Glutamatergic neuron (in vitro differentiated cells): ENCODE data around the gene PRKCQ. TPM values are rescaled to one million over a fixed set of nuclear protein-coding genes. Genes with fewer than 3 reads are reported as not detected.

Experiments used
- DNase-seq: peaks from one replicate; pipeline ENCODE4 v3.0.0; 2022
- H3K27ac Mint-ChIP-seq: one replicate; pipeline ENCODE4 v1.8.0; 2020; ENCODE audit warnings: mild to moderate bottlenecking, mixed read lengths, inconsistent platforms; ENCODE audit not compliant: unreplicated experiment
- H3K27me3 Mint-ChIP-seq: one replicate; pipeline ENCODE4 v1.8.0; 2020; ENCODE audit warnings: mild to moderate bottlenecking, moderate library complexity, mixed read lengths, inconsistent platforms; ENCODE audit not compliant: unreplicated experiment
- H3K36me3 Mint-ChIP-seq: one replicate; pipeline ENCODE4 v1.8.0; 2020; ENCODE audit warnings: mild to moderate bottlenecking, mixed read lengths, inconsistent platforms; ENCODE audit not compliant: unreplicated experiment
- H3K4me1 Mint-ChIP-seq: one replicate; pipeline ENCODE4 v1.8.0; 2020; ENCODE audit warnings: mild to moderate bottlenecking, low read depth, mixed read lengths, inconsistent platforms; ENCODE audit not compliant: unreplicated experiment
- H3K4me3 Mint-ChIP-seq: one replicate; pipeline ENCODE4 v1.8.0; 2020; ENCODE audit warnings: mild to moderate bottlenecking, mixed read lengths, inconsistent platforms; ENCODE audit not compliant: unreplicated experiment
- H3K9me3 Mint-ChIP-seq: one replicate; pipeline ENCODE4 v1.8.0; 2020; ENCODE audit warnings: mild to moderate bottlenecking, moderate library complexity, mixed read lengths, inconsistent platforms; ENCODE audit not compliant: unreplicated experiment
- total RNA-seq: library from RNA; stranded (reverse); fragmentation: NEBNext Ultra II Directional; extraction: Animal tissue kit (Norgen Biotek cat#: 25700); gene quantifications from one replicate; pipeline ENCODE4 v1.2.1, GENCODE V29; 2021; ENCODE audit not compliant: unreplicated experiment
- TF ChIP-seq, protein P1 (sequence below): fragments of 200-600 bp; sonication (generic); IDR thresholded peaks from one replicate; pipeline ENCODE4 v1.5.0; 2021; ENCODE audit not compliant: partially characterized antibody, unreplicated experiment

The PRKCQ gene
- total RNA-seq, 1 donor from 2014 or later = 1.3 TPM

DNA sequence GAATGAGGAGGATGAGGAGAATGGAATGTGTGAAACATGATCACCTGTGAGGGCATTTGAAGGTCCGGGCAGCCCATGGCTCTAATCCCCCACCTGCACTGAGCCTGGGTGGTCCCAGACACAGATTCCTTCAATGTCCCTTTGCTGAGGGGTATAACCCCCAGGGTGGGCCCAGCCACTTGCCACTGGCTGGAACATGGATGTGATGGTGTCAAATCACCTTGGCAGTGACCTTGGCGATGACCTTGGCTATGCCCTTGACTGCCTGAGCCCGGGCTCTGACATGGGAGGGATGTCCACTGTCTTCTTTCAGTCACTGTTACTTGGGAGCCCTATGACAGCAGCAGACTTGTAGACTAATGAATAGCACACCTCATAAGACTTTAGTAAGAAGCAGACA, 44.0 kb downstream of the PRKCQ start:
- TF ChIP-seq, protein P1, sequence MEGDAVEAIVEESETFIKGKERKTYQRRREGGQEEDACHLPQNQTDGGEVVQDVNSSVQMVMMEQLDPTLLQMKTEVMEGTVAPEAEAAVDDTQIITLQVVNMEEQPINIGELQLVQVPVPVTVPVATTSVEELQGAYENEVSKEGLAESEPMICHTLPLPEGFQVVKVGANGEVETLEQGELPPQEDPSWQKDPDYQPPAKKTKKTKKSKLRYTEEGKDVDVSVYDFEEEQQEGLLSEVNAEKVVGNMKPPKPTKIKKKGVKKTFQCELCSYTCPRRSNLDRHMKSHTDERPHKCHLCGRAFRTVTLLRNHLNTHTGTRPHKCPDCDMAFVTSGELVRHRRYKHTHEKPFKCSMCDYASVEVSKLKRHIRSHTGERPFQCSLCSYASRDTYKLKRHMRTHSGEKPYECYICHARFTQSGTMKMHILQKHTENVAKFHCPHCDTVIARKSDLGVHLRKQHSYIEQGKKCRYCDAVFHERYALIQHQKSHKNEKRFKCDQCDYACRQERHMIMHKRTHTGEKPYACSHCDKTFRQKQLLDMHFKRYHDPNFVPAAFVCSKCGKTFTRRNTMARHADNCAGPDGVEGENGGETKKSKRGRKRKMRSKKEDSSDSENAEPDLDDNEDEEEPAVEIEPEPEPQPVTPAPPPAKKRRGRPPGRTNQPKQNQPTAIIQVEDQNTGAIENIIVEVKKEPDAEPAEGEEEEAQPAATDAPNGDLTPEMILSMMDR = no peak
- no peaks in the 10 kb centered on the region for H3K27me3 Mint-ChIP-seq
- H3K36me3 Mint-ChIP-seq = no peaks in the 10 kb centered on the region
- no peak for DNase-seq
- no peaks in the 10 kb centered on the region for H3K9me3 Mint-ChIP-seq
- no peak overlapping the region for H3K27ac Mint-ChIP-seq
- no peak overlapping the region for H3K4me3 Mint-ChIP-seq
- H3K4me1 Mint-ChIP-seq = peaks cover 4% of the 10 kb centered on the region

DNA sequence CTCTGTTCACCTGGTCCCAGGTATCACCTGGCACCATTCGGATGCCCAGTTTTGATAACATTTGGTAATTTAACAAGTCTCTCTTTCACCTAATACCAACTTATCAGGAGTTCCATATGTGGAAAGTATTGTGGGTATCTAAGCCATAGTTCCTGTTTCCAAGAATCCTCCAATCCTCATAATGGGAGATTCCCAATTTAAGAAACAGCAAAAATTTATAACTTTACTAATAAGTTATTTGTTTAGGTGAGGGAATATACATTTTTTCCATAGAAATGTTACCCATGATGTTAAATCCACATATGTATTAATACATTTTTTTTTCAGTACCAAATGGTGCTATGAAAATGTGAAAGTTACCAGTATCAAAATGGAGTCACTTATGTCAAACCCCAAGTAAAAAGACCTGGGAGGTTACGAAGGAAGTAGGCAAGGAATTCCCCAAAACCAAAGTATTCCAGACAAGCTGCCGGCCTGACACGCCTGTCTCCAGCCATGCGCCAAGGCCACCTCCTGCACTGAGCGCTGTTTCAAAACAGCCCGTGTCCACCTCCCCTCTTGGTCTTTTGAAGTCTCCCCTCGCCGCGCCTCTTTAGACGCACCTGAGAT, 44.8 kb downstream of the PRKCQ start:
- Mint-ChIP-seq H3K9me3 (no peaks in the 10 kb centered on the region), H3K36me3 (no peaks in the 10 kb centered on the region), H3K27ac (no peak overlapping the region), H3K4me1 (peaks cover 4% of the 10 kb centered on the region), H3K27me3 (no peaks in the 10 kb centered on the region), H3K4me3 (no peak overlapping the region)
- DNase-seq = no peak
- TF ChIP-seq, protein P1 = no peak

- no peaks in the 10 kb centered on the region for H3K9me3 Mint-ChIP-seq
- H3K27ac Mint-ChIP-seq = no peak overlapping the region
- no peaks in the 10 kb centered on the region for H3K36me3 Mint-ChIP-seq
- DNase-seq = no peak
- no peaks in the 10 kb centered on the region for H3K4me1 Mint-ChIP-seq
- TF ChIP-seq, protein P1 = no peak
- no peak overlapping the region for H3K4me3 Mint-ChIP-seq
- H3K27me3 Mint-ChIP-seq = no peaks in the 10 kb centered on the region
These were observed 47.8 kb downstream of the PRKCQ start for GRCh38 chr10:6532321-6532720.

- no peak overlapping the region for H3K27ac Mint-ChIP-seq
- DNase-seq = no peak
- H3K36me3 Mint-ChIP-seq = no peaks in the 10 kb centered on the region
- H3K27me3 Mint-ChIP-seq = no peaks in the 10 kb centered on the region
- H3K4me3 Mint-ChIP-seq = no peak overlapping the region
- H3K9me3 Mint-ChIP-seq = no peaks in the 10 kb centered on the region
- no peaks in the 10 kb centered on the region for H3K4me1 Mint-ChIP-seq
- TF ChIP-seq, protein P1 = no peak
These were observed 49.1 kb downstream of the PRKCQ start for GRCh38 chr10:6530966-6531365.

DNA sequence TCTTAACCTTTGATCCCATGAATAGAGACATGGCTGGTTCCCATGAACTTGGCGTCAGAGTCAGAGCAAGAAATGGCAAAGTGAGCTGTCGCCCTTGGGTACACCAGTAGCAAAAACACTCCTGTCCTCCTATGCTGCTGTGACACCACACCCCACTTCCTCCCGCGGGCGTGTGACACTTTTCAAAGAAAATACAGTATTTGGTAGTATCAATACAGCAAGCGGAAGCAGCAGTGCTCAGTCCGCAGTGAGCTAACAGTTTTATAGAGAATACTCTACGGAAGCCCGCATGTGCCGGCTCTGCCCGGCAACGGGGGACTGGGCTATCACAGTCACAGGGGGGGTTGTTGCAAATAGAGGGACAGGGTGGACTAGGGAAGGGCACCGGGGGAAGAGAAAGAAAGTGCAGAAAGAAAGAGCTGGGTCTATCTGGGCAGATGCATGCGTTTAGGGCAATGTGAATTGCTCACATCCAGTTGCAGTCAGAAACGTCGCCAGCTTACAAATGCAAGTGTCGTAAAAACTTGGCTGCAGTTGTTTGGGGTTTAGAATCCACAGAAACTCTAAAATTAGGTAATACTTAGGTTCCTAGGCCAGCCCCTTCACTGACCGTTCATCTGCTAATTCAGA, 49.8 kb downstream of the PRKCQ start:
- TF ChIP-seq, protein P1 = no peak
- DNase-seq = no peak
- Mint-ChIP-seq H3K27me3 (no peaks in the 10 kb centered on the region), H3K27ac (no peak overlapping the region), H3K4me1 (no peaks in the 10 kb centered on the region), H3K9me3 (no peaks in the 10 kb centered on the region), H3K4me3 (no peak overlapping the region), H3K36me3 (no peaks in the 10 kb centered on the region)
